Sigmoid colon (tissue), 4 donors: ENCODE data around the gene CLIC5.

Experiments
- CTCF ChIP-seq, 4 experiments: fragments of 450-650 bp in 3 of 4; fragments of 200-600 bp in 1 of 4; IDR thresholded peaks; one replicate each; pipeline ENCODE4 v1.5.1; 2016 to 2019; ENCODE audit warnings: antibody characterized with exemption in 4 of 4, mild to moderate bottlenecking in 3 of 4, moderate library complexity in 2 of 4
- POLR2AphosphoS5 ChIP-seq, 4 donors: sonication (generic); formaldehyde crosslinking; IDR thresholded peaks; one replicate each; pipeline ENCODE4 v1.6.1; 2017; ENCODE audit warnings: antibody characterized with exemption in 4 of 4

DNA sequence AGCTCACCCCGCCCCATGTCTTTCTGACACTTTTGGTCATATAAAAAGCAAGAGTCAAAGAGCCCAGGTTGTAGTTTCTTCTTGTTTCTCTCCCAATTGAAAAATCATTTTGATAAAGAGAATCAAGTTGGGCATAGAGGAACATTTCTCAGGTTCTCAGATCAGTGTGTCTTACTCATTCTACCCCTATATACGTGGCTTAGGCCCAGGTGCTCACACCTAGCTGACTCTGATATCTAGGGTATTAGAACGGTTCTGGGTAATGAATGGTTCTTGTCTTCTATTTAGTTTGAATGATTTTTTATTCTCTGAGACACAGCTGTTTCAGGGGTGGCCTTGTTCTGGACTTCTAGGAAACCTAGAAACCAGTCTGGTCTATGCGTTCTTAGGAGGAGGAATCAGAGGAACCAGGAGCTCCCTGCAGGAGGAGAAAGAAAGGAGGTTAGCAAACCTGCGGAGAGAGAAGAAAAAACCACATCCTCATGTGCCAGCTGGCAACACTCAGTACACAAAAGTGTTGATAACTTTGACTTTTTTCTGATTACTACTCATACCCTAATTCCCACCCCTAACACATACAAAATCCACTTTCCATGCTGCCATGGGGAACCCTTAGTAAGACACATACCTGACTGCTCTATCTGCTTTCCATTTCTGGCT lies 178.0 kb downstream of the CLIC5 start:
- TF ChIP-seq CTCF (IDR thresholded peaks at IDR 0.05) (no peak), POLR2AphosphoS5 (IDR thresholded peaks at IDR 0.05) (no peak)
